Activated CD4-positive, alpha-beta memory T cell treated with anti-CD3 and anti-CD28 coated beads, Interleukin-2, amount 10 ng/mL, durations not matched to agents 7 days and 5 days (primary cell): ENCODE data around the gene TMEM186. TPM values are rescaled to one million over a fixed set of nuclear protein-coding genes. Genes with fewer than 3 reads are reported as not detected.
"Not testable (repeated sequence)": the region's sequence is repeated elsewhere in the genome, so short reads cannot be mapped to it uniquely, and the experiment has no call there.

ENCODE experiments used
- CTCF ChIA-PET: fragments of 350-600 bp; sonication (Branson Sonifier 250); formaldehyde crosslinking; loops from one replicate; lab custom pipeline; 2021; ENCODE audit warnings: antibody characterized with exemption, inconsistent platforms; lab: Charles Lee
- POLR2A ChIA-PET: fragments of 350-600 bp; sonication (Branson Sonifier 250); formaldehyde crosslinking; loops from one replicate; lab custom pipeline; 2021; ENCODE audit warnings: antibody characterized with exemption; lab: Charles Lee
- DNase-seq: peaks from one replicate; pipeline ENCODE4 v3.0.0-alpha.2; 2020
- H3K27ac Mint-ChIP-seq: one replicate; pipeline ENCODE4 v1.8.0; 2021; ENCODE audit warnings: mild to moderate bottlenecking, mixed read lengths
- H3K27me3 Mint-ChIP-seq: one replicate; pipeline ENCODE4 v1.8.0; 2021; ENCODE audit warnings: mixed read lengths
- H3K36me3 Mint-ChIP-seq: one replicate; pipeline ENCODE4 v1.8.0; 2021; ENCODE audit warnings: low read depth, mixed read lengths
- H3K4me1 Mint-ChIP-seq: one replicate; pipeline ENCODE4 v1.8.0; 2021; ENCODE audit warnings: mixed read lengths
- H3K4me3 Mint-ChIP-seq: one replicate; pipeline ENCODE4 v1.8.0; 2021; ENCODE audit warnings: mild to moderate bottlenecking, mixed read lengths
- H3K9me3 Mint-ChIP-seq: one replicate; pipeline ENCODE4 v1.8.0; 2021; ENCODE audit warnings: mixed read lengths
- total RNA-seq, 2 experiments: library from RNA; stranded (reverse); gene quantifications; one replicate each; pipeline ENCODE4 v1.2.3, GENCODE V29; 2021

Gene TMEM186
- total RNA-seq, 2 experiments from 2014 or later: 12.2 to 12.6 TPM

DNA sequence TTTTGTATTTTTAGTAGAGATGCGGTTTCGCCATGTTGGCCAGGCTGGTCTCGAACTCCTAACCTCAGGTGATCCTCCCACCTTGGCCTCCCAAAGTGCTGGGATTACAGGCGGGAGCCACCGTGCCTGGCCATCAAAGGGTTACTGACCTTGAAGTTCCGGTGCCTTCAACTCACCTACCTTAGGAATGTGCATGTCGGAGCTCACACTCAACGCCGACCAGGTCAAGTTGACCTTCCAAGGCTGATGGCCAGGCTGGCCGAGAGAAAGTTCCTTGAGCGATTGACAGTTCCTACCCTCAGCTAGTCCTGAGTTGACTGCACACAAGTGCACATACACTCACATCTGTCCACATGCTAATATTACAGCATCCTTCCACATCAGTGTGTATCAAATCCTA lies 11.1 kb downstream of the TMEM186 start:
- H3K4me3 Mint-ChIP-seq: not testable (repeated sequence)

DNA sequence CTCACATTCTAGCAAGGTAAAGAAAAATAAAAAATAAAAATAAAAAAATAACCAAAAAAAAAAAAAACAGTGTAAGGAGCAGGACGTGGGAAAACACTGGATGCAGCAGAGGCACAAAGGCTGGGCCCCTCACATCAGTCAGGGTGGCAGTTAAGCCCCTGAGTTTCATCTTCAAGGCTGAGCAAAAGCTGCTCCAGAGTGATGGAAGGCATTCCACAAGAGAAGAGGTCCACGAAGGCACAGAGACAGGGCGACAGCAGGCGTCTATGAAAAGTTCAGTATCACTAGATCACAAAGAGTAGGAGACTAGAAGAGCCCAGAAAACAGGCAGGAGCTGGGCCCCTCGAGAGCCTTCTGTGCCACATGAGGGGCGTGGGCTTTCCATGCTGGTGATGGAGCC lies 12.0 kb downstream of the TMEM186 start:
- DNase-seq: no peak
- POLR2A ChIA-PET: no interaction called here
- no peak overlapping the region for H3K27ac Mint-ChIP-seq
- CTCF ChIA-PET: interaction anchor here (1.0 kb wide), 1 partner anchor 95 kb away, joined by 3 read pairs; no protein-coding TSS in a partner anchor
- H3K36me3 Mint-ChIP-seq: no peaks in the 10 kb centered on the region
- H3K9me3 Mint-ChIP-seq: no peaks in the 10 kb centered on the region
- no peak overlapping the region for H3K4me3 Mint-ChIP-seq
- H3K27me3 Mint-ChIP-seq: no peaks in the 10 kb centered on the region
- no peaks in the 10 kb centered on the region for H3K4me1 Mint-ChIP-seq

More for the DNA sequence above, 11.1 kb downstream of the TMEM186 start:
- POLR2A ChIA-PET: interaction anchor here (3.0 kb wide), 1 partner anchor 11 kb away, joined by 13 read pairs; the partner anchor contains the start of genes PMM2 and TMEM186
- H3K4me1 Mint-ChIP-seq, H3K27me3 Mint-ChIP-seq, H3K9me3 Mint-ChIP-seq, H3K27ac Mint-ChIP-seq, DNase-seq, H3K36me3 Mint-ChIP-seq: not testable (repeated sequence)
- CTCF ChIA-PET: interaction anchor here (1.0 kb wide), 1 partner anchor 94 kb away, joined by 3 read pairs; no protein-coding TSS in a partner anchor

DNA sequence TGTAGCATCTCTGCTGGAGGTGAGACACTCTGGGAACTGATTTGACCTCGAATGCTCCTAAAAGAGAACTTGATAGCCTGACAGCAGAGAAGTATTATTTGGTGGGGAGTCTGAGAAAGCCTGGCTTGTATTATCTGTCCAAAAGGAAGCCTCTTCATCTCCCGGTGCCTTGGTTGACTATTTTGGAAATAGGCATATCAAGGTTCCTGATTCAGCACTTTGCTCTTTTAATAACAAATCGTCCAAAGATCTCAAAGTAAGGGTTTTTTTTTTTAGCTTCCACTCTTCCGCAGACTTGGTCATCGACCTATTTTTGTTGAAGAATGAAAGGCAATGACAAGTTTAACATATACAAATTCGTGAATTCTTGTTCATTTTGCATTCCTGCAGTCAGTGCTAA lies 14.8 kb downstream of the TMEM186 start:
- Mint-ChIP-seq H3K4me3 (no peak overlapping the region), H3K9me3 (no peaks in the 10 kb centered on the region), H3K27me3 (no peaks in the 10 kb centered on the region), H3K4me1 (no peaks in the 10 kb centered on the region), H3K27ac (no peak overlapping the region), H3K36me3 (no peaks in the 10 kb centered on the region)
- CTCF ChIA-PET: no interaction called here
- no peak for DNase-seq
- POLR2A ChIA-PET: no interaction called here

DNA sequence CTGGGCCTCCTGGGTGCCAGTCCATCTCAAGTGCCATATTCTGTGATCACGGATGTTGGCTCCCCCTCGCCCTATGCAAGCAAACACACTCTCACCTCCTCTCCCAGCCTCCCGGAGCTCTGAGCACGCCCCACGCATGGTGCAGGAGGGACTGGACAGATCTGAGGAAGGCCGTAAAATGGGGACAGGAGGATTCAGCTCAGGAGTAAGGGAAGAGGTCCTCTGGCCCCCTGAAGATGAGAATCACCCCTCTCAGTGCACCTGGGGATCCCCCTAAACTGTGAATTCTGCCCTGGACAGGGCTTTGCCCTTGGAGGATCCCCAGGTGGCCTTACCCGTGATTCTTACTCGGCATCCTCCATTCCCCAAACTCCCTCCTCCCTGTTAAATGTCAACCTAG lies 15.6 kb downstream of the TMEM186 start:
- Mint-ChIP-seq H3K27ac (no peak overlapping the region), H3K4me1 (no peaks in the 10 kb centered on the region), H3K36me3 (peaks cover 3% of the 10 kb centered on the region), H3K9me3 (no peaks in the 10 kb centered on the region), H3K4me3 (no peak overlapping the region), H3K27me3 (no peaks in the 10 kb centered on the region)
- CTCF ChIA-PET: no interaction called here
- DNase-seq: no peak
- POLR2A ChIA-PET: no interaction called here

DNA sequence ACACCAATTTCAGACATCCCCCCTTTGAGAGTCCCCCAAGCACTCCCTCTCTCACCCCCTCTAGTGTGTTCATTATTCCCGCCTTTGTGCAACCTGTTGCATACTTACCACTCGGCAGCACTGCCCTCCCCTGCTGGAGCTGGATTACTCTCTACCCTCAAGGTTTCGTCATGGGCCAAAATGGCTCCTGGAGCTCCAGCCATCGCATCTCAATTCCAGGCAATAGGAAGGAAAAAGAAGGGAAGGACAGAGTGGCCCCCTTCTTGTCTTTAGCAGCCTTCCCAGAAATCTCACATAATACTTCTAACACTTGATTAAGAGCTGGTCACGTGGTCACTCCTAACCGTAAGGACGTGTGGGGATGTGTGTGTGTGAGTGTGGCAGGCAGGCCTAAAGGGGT lies 20.2 kb downstream of the TMEM186 start:
- H3K9me3 Mint-ChIP-seq: no peaks in the 10 kb centered on the region
- POLR2A ChIA-PET: no interaction called here

DNA sequence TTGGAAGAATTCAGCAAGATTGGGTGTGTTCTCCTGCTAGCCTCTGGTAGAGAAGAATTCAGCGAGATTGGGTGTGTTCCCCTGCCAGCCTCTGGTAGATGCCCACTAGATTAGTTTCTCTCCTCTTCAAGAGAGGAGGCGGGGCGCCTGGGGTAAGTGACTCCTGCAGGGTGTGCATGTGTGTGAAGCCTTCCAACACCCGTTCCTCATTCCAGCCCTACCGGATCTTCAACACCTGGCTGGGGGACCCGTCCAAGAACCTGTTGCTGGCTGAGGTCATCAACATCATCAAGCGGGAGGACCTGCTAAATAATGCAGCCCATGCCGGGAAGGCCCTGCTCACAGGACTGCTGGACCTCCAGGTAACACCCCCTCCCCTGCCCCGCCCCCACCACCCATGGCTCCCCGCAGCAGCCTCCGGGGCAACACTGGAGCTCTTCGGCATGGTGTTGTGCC lies 21.3 kb downstream of the TMEM186 start:
- DNase-seq: no peak
- Mint-ChIP-seq H3K27me3 (no peaks in the 10 kb centered on the region), H3K36me3 (peaks cover 3% of the 10 kb centered on the region), H3K4me3 (no peak overlapping the region), H3K4me1 (no peaks in the 10 kb centered on the region), H3K27ac (no peak overlapping the region), H3K9me3 (no peaks in the 10 kb centered on the region)
- CTCF ChIA-PET: no interaction called here
- POLR2A ChIA-PET: no interaction called here

More for the DNA sequence above, 20.2 kb downstream of the TMEM186 start:
- no peaks in the 10 kb centered on the region for H3K27me3 Mint-ChIP-seq
- peaks cover 3% of the 10 kb centered on the region for H3K36me3 Mint-ChIP-seq
- no peak overlapping the region for H3K27ac Mint-ChIP-seq
- CTCF ChIA-PET: interaction anchor here (0.6 kb wide), 1 partner anchor 222 kb away, joined by 3 read pairs; no protein-coding TSS in a partner anchor
- H3K4me1 Mint-ChIP-seq: no peaks in the 10 kb centered on the region
- no peak overlapping the region for H3K4me3 Mint-ChIP-seq
- DNase-seq: no peak

DNA sequence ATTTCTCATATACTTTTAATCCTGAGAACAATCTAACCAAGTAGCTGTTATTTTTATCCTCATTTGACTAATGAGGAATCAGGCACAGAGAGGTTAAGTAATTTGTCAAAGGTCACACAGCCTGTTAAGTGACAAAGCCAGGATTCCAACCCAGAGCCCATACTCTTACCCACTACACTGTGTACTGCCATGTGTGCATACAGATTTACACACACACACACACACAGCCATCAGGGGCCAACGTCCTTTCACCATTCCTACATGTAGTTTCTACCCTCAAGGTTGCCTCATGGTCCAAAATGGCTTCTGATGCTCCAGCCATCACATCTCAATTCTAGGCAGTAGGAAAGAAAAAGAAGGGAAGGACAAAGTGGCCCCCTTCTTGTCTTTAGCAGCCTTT lies 22.1 kb downstream of the TMEM186 start:
- ChIA-PET CTCF (interaction anchor here (1.4 kb wide), 1 partner anchor 234 kb away, joined by 4 read pairs; no protein-coding TSS in a partner anchor), POLR2A (no interaction called here)
- DNase-seq: no peak
- no peak overlapping the region for H3K27ac Mint-ChIP-seq
- no peak overlapping the region for H3K4me3 Mint-ChIP-seq
- H3K27me3 Mint-ChIP-seq: no peaks in the 10 kb centered on the region
- peaks cover 3% of the 10 kb centered on the region for H3K36me3 Mint-ChIP-seq
- no peaks in the 10 kb centered on the region for H3K4me1 Mint-ChIP-seq
- H3K9me3 Mint-ChIP-seq: no peaks in the 10 kb centered on the region

DNA sequence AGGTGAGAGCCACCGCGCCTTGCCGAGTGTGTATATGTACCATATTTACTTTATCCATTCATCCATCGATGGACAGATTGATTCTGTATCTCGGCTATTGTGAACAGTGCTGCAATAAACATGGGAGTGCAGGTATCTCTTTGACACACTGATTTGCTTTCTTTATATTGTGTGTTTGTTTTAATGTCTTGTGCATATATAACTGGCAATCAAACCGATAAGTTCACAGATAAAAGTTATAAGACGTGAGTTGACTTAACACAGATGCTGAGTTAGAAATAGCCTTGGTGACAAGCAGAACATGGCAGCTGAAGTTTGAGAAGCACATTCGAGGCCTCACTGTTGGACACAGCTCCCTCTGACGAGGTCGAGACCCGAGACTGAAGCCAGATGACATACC lies 23.2 kb downstream of the TMEM186 start:
- Mint-ChIP-seq H3K27me3 (no peaks in the 10 kb centered on the region), H3K4me1 (no peaks in the 10 kb centered on the region), H3K36me3 (peaks cover 3% of the 10 kb centered on the region), H3K4me3 (no peak overlapping the region), H3K9me3 (no peaks in the 10 kb centered on the region), H3K27ac (no peak overlapping the region)
- POLR2A ChIA-PET: no interaction called here
- CTCF ChIA-PET: interaction anchor here (1.4 kb wide), 1 partner anchor 235 kb away, joined by 4 read pairs; no protein-coding TSS in a partner anchor
- no peak for DNase-seq

DNA sequence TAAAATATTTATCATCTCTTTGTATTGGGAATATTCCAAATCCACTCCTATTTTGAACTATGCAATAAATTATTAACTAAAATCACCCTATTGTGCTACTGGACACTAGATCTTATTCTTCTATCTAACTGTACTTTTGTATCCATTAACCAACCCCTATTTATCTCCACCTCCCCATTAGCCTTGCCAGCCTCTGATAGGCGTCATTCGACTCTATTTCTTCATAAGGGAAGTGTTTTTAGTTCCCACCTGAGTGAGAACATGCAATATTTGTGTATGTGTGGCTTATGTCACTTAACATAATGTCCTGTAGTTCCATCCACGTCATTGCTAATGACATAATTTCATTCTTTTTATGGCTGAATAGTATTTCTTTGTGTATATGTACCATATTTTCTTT lies 23.9 kb downstream of the TMEM186 start:
- H3K27ac Mint-ChIP-seq: no peak overlapping the region
- no peak overlapping the region for H3K4me3 Mint-ChIP-seq
- ChIA-PET POLR2A (no interaction called here), CTCF (no interaction called here)
- H3K4me1 Mint-ChIP-seq: no peaks in the 10 kb centered on the region
- H3K9me3 Mint-ChIP-seq: no peaks in the 10 kb centered on the region
- peaks cover 3% of the 10 kb centered on the region for H3K36me3 Mint-ChIP-seq
- H3K27me3 Mint-ChIP-seq: no peaks in the 10 kb centered on the region
- no peak for DNase-seq

DNA sequence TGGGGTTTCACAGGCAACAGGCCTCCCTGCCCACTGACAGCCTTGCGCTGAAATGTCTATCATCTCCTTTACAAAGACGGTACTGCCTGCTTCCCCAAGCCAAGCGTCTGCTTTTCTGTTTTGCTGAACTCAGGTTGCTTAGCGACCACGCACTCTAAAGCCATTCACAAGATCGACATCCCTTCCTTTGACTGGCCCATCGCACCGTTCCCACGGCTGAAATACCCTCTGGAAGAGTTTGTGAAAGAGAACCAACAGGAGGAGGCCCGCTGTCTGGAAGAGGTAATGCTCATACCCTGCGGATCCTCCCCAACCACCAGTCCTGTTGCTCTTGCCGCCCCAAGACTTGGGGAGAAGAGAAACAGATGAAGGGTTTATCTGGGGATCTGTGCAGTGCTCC lies 28.7 kb downstream of the TMEM186 start:
- Mint-ChIP-seq H3K9me3 (no peaks in the 10 kb centered on the region), H3K27me3 (no peaks in the 10 kb centered on the region), H3K4me1 (no peaks in the 10 kb centered on the region), H3K27ac (no peak overlapping the region), H3K36me3 (no peaks in the 10 kb centered on the region), H3K4me3 (no peak overlapping the region)
- POLR2A ChIA-PET: no interaction called here
- no peak for DNase-seq
- CTCF ChIA-PET: no interaction called here

DNA sequence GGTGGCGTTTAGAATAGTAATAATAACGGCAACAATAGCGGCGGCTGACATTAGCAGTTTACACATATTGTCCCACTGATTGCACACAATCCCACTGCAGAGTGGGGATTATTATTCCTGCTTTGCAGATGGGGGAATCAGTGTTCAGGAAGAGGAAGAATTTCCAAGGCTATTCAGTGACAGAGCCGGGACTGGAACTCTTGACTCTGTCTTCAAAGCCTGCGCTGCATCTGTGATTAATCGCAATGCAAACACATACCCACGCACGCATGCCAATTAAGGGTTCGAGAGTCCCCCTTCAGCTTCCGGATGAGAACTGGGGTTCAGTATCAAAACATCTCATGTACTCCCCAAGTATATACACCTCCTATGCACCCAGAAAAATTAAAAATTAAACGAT lies 29.2 kb downstream of the TMEM186 start:
- H3K27ac Mint-ChIP-seq: no peak overlapping the region
- H3K4me1 Mint-ChIP-seq: no peaks in the 10 kb centered on the region
- no peak overlapping the region for H3K4me3 Mint-ChIP-seq
- ChIA-PET POLR2A (no interaction called here), CTCF (no interaction called here)
- no peaks in the 10 kb centered on the region for H3K9me3 Mint-ChIP-seq
- no peaks in the 10 kb centered on the region for H3K36me3 Mint-ChIP-seq
- H3K27me3 Mint-ChIP-seq: no peaks in the 10 kb centered on the region
- DNase-seq: no peak

DNA sequence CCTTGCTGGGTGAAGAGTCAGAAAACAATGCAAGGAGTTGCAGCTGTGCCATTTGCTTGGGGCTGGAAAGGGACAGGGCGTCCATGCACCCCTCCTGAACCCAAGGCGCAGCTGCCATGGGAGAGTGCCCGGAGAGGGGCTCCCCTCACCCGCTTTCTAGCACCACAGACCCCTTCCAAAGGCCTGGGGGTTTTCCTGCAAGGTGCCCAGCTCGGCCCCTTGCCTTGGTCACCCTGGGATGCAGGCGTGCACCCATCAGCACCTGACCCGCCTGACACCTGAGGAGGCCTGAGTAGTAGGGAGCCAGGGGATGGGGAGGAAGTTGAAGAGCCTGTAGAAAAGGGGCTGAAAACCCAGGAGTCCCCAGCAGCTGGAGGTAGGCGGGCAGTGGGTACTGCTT lies 30.3 kb downstream of the TMEM186 start:
- Mint-ChIP-seq H3K4me3 (no peak overlapping the region), H3K27me3 (no peaks in the 10 kb centered on the region), H3K4me1 (no peaks in the 10 kb centered on the region), H3K27ac (no peak overlapping the region), H3K9me3 (no peaks in the 10 kb centered on the region), H3K36me3 (no peaks in the 10 kb centered on the region)
- no peak for DNase-seq
- ChIA-PET POLR2A (no interaction called here), CTCF (no interaction called here)

DNA sequence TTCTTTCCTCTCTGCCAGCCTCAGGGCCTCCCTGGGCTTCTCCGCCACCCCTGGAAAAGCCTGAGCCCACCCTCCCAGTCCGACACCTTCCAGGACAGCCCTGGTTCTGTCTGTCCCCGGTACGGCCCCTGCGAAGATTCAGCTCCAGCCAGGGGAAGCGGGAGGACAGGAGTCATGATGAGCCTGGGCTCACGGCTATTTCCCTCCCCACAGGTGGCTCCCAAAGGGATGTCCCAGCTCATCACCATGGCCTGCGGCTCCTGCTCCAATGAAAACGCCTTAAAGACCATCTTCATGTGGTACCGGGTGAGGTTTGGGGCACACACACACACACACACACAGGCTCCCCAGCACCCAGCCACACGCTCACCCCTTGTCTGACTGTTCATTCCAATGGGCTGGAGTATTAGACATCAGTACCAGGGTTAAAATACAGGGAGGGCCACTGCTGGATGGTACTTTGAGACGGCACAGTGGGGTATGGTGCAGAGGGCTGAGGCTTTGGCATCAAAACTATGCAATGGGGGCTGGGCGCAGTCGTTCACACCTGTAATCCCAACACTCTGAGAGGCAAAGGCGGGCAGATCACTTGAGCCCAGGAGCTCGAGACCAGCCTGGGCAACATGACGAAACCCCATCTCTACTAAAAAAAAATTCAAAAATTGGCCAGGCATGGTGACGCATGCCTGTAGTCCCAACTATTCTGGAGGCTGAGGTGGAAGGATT lies 32.8 kb downstream of the TMEM186 start:
- no peaks in the 10 kb centered on the region for H3K9me3 Mint-ChIP-seq
- H3K36me3 Mint-ChIP-seq: no peaks in the 10 kb centered on the region
- CTCF ChIA-PET: interaction anchor here (0.9 kb wide), 1 partner anchor 698 kb away, joined by 3 read pairs; no protein-coding TSS in a partner anchor
- POLR2A ChIA-PET: no interaction called here
- H3K4me3 Mint-ChIP-seq: no peak overlapping the region
- DNase-seq: no peak
- H3K4me1 Mint-ChIP-seq: no peaks in the 10 kb centered on the region
- no peaks in the 10 kb centered on the region for H3K27me3 Mint-ChIP-seq
- no peak overlapping the region for H3K27ac Mint-ChIP-seq

DNA sequence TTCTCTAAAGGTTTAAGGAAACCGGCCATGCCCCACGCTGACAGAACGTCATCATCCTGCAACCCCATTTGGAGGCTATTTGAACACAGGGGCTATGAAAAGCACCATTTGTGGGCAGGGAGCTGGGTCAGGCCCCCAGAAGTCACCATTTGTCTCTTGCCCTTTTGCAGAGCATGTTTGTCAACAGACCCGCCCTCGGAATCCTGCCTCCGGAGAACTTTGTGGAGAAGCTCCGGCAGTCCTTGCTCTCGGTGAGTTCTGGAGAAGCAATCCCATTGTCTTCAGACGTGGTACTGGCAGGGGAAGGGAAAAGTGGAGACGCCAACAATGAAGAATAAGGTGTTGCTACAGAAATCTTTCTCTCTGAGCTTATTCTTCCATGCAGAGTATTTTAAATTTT lies 33.5 kb downstream of the TMEM186 start:
- H3K9me3 Mint-ChIP-seq: no peaks in the 10 kb centered on the region

More for the DNA sequence above, 33.5 kb downstream of the TMEM186 start:
- no peaks in the 10 kb centered on the region for H3K36me3 Mint-ChIP-seq
- ChIA-PET POLR2A (no interaction called here), CTCF (no interaction called here)
- no peaks in the 10 kb centered on the region for H3K27me3 Mint-ChIP-seq
- H3K4me1 Mint-ChIP-seq: no peaks in the 10 kb centered on the region
- no peak for DNase-seq
- H3K27ac Mint-ChIP-seq: no peak overlapping the region
- no peak overlapping the region for H3K4me3 Mint-ChIP-seq
